ENCODE measurements around the gene ITGA4.

ITGA4 gene

GRCh38 chr2:181458871-181459270 is 1.7 kb downstream of the ITGA4 start:
- no peak for DNase-seq (ENCODE audit: low read depth)
- peak overlapping the region; percentile 77 for H3K4me3 ChIP-seq (ENCODE audit: low read depth, low read length)
- no peak for TF ChIP-seq CTCF (conservative IDR thresholded peaks at IDR 0.05; ENCODE audit: low read depth, low read length)

GRCh38 chr2:181459621-181460021 is 2.4 kb downstream of the ITGA4 start:
- no peak for DNase-seq (ENCODE audit: low read depth)
- no peak for TF ChIP-seq CTCF (conservative IDR thresholded peaks at IDR 0.05; ENCODE audit: low read depth, low read length)
- H3K4me3 ChIP-seq (ENCODE audit: low read depth, low read length) = peak overlapping the region; percentile 77

GRCh38 chr2:181461056-181461997 is 4.1 kb downstream of the ITGA4 start:
- DNase-seq (ENCODE audit: low read depth) = no peak
- TF ChIP-seq CTCF (conservative IDR thresholded peaks at IDR 0.05; ENCODE audit: low read depth, low read length) = no peak
- no peak overlapping the region for H3K4me3 ChIP-seq (ENCODE audit: low read depth, low read length)

- TF ChIP-seq CTCF (conservative IDR thresholded peaks at IDR 0.05; ENCODE audit: low read depth, low read length) = no peak
- H3K4me3 ChIP-seq (ENCODE audit: low read depth, low read length) = no peak overlapping the region
- DNase-seq (ENCODE audit: low read depth) = peak; percentile 57
Observed at GRCh38 chr2:181462033-181462432, 4.8 kb downstream of the ITGA4 start.

GRCh38 chr2:181463588-181463987 is 6.4 kb downstream of the ITGA4 start:
- no peak for TF ChIP-seq CTCF (conservative IDR thresholded peaks at IDR 0.05; ENCODE audit: low read depth, low read length)

GRCh38 chr2:181464966-181465365 is 7.8 kb downstream of the ITGA4 start:
- no peak for DNase-seq (ENCODE audit: low read depth)
- H3K4me3 ChIP-seq (ENCODE audit: low read depth, low read length) = no peak overlapping the region
- TF ChIP-seq CTCF (conservative IDR thresholded peaks at IDR 0.05; ENCODE audit: low read depth, low read length) = no peak

More at GRCh38 chr2:181463588-181463987, 6.4 kb downstream of the ITGA4 start:
- no peak overlapping the region for H3K4me3 ChIP-seq (ENCODE audit: low read depth, low read length)
- DNase-seq (ENCODE audit: low read depth) = no peak
